SU-DHL-6 (cell line): ENCODE measurements around the gene TEX13D.

Experiments used
- H2AFZ ChIP-seq: fragments of 200-600 bp; sonication (generic); 2 replicates; pipeline ENCODE4 v1.6.1; 2014; ENCODE audit warnings: low read depth, mild to moderate bottlenecking, moderate library complexity, mixed read lengths, antibody characterized with exemption, low read length; ENCODE audit not compliant: severe bottlenecking
- H3F3A ChIP-seq: fragments of 200-600 bp; shearing (Covaris generic); 2 replicates; pipeline ENCODE4 v1.6.0; 2016; ENCODE audit warnings: antibody characterized with exemption, mild to moderate bottlenecking; ENCODE audit not compliant: insufficient read depth
- H3K27ac ChIP-seq: fragments of 200-600 bp; sonication (generic); 2 replicates; pipeline ENCODE4 v1.5.1; 2016; ENCODE audit warnings: low read depth, mild to moderate bottlenecking, low read length, moderate library complexity, mixed read lengths
- H3K27me3 ChIP-seq: fragments of 200-600 bp; sonication (generic), shearing (Covaris generic); 2 replicates; pipeline ENCODE4 v1.6.0; 2014; ENCODE audit warnings: mild to moderate bottlenecking, low read length
- H3K36me3 ChIP-seq: fragments of 200-600 bp; sonication (generic); 2 replicates; pipeline ENCODE4 v1.6.1; 2014; ENCODE audit warnings: mild to moderate bottlenecking, low read length, mixed read lengths
- H3K4me2 ChIP-seq: fragments of 300-600, 200-600 bp; shearing (Covaris generic), sonication (generic); 2 replicates; pipeline ENCODE4 v1.6.0; 2014; ENCODE audit warnings: low read length, low read depth, mild to moderate bottlenecking; ENCODE audit not compliant: poor library complexity, severe bottlenecking
- H3K4me3 ChIP-seq: fragments of 200-600 bp; sonication (generic); 2 replicates; pipeline ENCODE4 v1.5.1; 2014; ENCODE audit warnings: antibody characterized with exemption, low read length, mild to moderate bottlenecking, mixed read lengths; ENCODE audit not compliant: insufficient read depth, poor library complexity, severe bottlenecking
- H3K79me2 ChIP-seq: fragments of 200-600 bp; sonication (generic); 2 replicates; pipeline ENCODE4 v1.6.1; 2014; ENCODE audit warnings: mild to moderate bottlenecking, low read length, moderate library complexity; ENCODE audit not compliant: insufficient read depth
- H3K9ac ChIP-seq: fragments of 200-600 bp; sonication (generic); 2 replicates; pipeline ENCODE4 v1.7.0; 2014; ENCODE audit warnings: mild to moderate bottlenecking, low read length
- H3K9me2 ChIP-seq: fragments of 200-600 bp; sonication (generic); replicated peaks from 2 replicates; pipeline ENCODE4 v1.6.1; 2014; ENCODE audit warnings: low read length; ENCODE audit not compliant: insufficient read depth
- H3K9me3 ChIP-seq: fragments of 200-600 bp; sonication (generic); 2 replicates; pipeline ENCODE4 v1.6.1; 2014; ENCODE audit warnings: low read length, mixed read lengths; ENCODE audit not compliant: insufficient read depth
- H4K20me1 ChIP-seq: fragments of 200-600 bp; sonication (generic); 2 replicates; pipeline ENCODE4 v1.6.1; 2014; ENCODE audit warnings: low read depth, mild to moderate bottlenecking, antibody characterized with exemption, low read length, moderate library complexity, mixed read lengths
- CTCF ChIP-seq: fragments of 200-600 bp; sonication (generic); IDR thresholded peaks from one replicate; pipeline ENCODE4 v1.5.1; 2017; ENCODE audit warnings: antibody characterized with exemption, mild to moderate bottlenecking, low read length, moderate library complexity; ENCODE audit not compliant: insufficient read depth, poor library complexity, severe bottlenecking
- EZH2phosphoT487 ChIP-seq: fragments of 200-600 bp; sonication (generic), shearing (Covaris generic); conservative IDR thresholded peaks from 2 replicates; pipeline ENCODE4 v1.6.1; 2018; ENCODE audit warnings: mild to moderate bottlenecking, antibody characterized with exemption, low read length, moderate library complexity, mixed read lengths

TEX13D gene

GRCh38 chrX:124369722-124370121 is 37.3 kb downstream of the TEX13D start:
- Histone ChIP-seq H3K79me2 (no peaks in the 10 kb centered on the region), H3K9me3 (no peaks in the 10 kb centered on the region), H3K9me2 (no peaks in the 10 kb centered on the region), H2AFZ (no peak overlapping the region), H4K20me1 (no peaks in the 10 kb centered on the region), H3K4me2 (no peak overlapping the region), H3K4me3 (no peak overlapping the region), H3K27me3 (no peaks in the 10 kb centered on the region), H3K9ac (no peak overlapping the region), H3K36me3 (no peaks in the 10 kb centered on the region), H3F3A (no peaks in the 10 kb centered on the region), H3K27ac (no peak overlapping the region)
- TF ChIP-seq CTCF (no peak), EZH2phosphoT487 (no peak)

- Histone ChIP-seq H3K4me3 (no peak overlapping the region), H3K36me3 (no peaks in the 10 kb centered on the region), H3K79me2 (no peaks in the 10 kb centered on the region), H3K9ac (no peak overlapping the region), H3F3A (no peaks in the 10 kb centered on the region), H2AFZ (no peak overlapping the region), H3K9me2 (no peaks in the 10 kb centered on the region), H3K4me2 (no peak overlapping the region), H3K27me3 (no peaks in the 10 kb centered on the region), H3K27ac (no peak overlapping the region), H4K20me1 (no peaks in the 10 kb centered on the region), H3K9me3 (no peaks in the 10 kb centered on the region)
- TF ChIP-seq EZH2phosphoT487: no peak
- TF ChIP-seq CTCF: no peak
Observed at GRCh38 chrX:124373348-124373747, 40.9 kb downstream of the TEX13D start.

- no peaks in the 10 kb centered on the region for H3K27me3 ChIP-seq
- H3K9ac ChIP-seq: no peak overlapping the region
- H3K36me3 ChIP-seq: no peaks in the 10 kb centered on the region
- H3K9me3 ChIP-seq: no peaks in the 10 kb centered on the region
- TF ChIP-seq CTCF (no peak), EZH2phosphoT487 (no peak)
- H2AFZ ChIP-seq: no peak overlapping the region
- H3K27ac ChIP-seq: no peak overlapping the region
- H3F3A ChIP-seq: no peaks in the 10 kb centered on the region
- H3K9me2 ChIP-seq: no peaks in the 10 kb centered on the region
- H3K79me2 ChIP-seq: no peaks in the 10 kb centered on the region
- H4K20me1 ChIP-seq: no peaks in the 10 kb centered on the region
- H3K4me3 ChIP-seq: no peak overlapping the region
- H3K4me2 ChIP-seq: no peak overlapping the region
Observed at GRCh38 chrX:124378643-124379042, 46.2 kb downstream of the TEX13D start.

GRCh38 chrX:124383354-124383753 is 50.9 kb downstream of the TEX13D start:
- Histone ChIP-seq H3F3A (no peaks in the 10 kb centered on the region), H3K9ac (no peak overlapping the region), H3K36me3 (no peaks in the 10 kb centered on the region), H3K4me3 (no peak overlapping the region), H4K20me1 (no peaks in the 10 kb centered on the region), H3K4me2 (no peak overlapping the region), H3K79me2 (no peaks in the 10 kb centered on the region), H3K9me2 (no peaks in the 10 kb centered on the region), H3K9me3 (no peaks in the 10 kb centered on the region), H3K27ac (no peak overlapping the region), H3K27me3 (no peaks in the 10 kb centered on the region), H2AFZ (no peak overlapping the region)
- TF ChIP-seq EZH2phosphoT487: no peak
- no peak for TF ChIP-seq CTCF
